ENCODE data around the gene NOL12.

DNA sequence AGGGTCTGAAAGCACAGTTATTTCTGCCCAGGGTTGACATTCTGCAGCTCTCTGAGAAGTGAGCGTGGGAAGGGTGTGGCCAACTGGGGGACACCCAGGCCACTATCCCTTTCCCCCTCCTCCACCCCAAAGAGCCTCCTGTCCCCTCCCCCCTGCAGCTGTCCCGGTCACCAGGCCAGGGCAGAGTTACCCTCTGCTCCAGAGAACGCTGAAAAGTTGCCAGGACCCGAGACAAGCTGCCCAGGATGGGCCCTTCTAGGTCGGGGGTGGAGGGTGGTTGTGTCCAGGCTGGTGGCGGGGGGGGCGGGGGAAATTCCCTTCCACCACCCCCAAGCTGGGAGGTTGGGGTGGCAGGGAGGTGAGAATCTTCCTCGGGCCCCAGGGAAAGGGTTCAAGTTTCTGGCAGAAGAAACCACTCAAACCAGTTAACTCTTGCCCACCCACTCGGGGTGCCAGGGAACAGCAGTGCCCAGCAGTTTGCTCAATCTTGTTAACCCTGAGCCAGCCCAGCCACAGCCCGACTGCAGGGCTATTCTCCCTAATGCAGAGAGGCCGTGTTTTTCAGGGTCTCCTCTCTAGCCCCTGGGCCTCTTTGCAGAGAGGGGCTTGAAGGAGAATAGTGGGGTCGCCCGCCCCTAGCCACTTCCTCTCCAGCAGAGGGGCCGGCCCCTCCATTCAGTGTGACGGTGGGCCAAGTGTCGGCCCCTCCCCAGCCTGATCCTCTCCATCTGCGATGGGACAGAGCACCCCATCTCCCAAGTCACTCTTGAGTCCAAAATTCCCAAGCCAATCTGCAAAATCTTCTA, 10.0 kb upstream of the NOL12 start:
- TF ChIP-seq CTCF (IDR thresholded peaks at IDR 0.05; ENCODE audit: borderline replicate concordance, extremely low read depth, low read length, poor library complexity, severe bottlenecking) (no peak), EZH2 (IDR thresholded peaks at IDR 0.05; ENCODE audit: borderline replicate concordance, low read depth, low read length, severe bottlenecking) (no peak)

All from DND-41 (cell line).